ENCODE measurements around the gene CACNA2D2. TPM values are rescaled to one million over a fixed set of nuclear protein-coding genes. Genes with fewer than 3 reads are reported as not detected.

The CACNA2D2 gene
- total RNA-seq, 1 experiment from 2014 or later, result 0.59 TPM

GRCh38 chr3:50353245-50354004, 150.0 kb downstream of the CACNA2D2 start:
- H3K27ac ChIP-seq (ENCODE audit: low read length), result no peak overlapping the region
- TF ChIP-seq, protein P1, sequence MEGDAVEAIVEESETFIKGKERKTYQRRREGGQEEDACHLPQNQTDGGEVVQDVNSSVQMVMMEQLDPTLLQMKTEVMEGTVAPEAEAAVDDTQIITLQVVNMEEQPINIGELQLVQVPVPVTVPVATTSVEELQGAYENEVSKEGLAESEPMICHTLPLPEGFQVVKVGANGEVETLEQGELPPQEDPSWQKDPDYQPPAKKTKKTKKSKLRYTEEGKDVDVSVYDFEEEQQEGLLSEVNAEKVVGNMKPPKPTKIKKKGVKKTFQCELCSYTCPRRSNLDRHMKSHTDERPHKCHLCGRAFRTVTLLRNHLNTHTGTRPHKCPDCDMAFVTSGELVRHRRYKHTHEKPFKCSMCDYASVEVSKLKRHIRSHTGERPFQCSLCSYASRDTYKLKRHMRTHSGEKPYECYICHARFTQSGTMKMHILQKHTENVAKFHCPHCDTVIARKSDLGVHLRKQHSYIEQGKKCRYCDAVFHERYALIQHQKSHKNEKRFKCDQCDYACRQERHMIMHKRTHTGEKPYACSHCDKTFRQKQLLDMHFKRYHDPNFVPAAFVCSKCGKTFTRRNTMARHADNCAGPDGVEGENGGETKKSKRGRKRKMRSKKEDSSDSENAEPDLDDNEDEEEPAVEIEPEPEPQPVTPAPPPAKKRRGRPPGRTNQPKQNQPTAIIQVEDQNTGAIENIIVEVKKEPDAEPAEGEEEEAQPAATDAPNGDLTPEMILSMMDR (IDR thresholded peaks at IDR 0.05), result no peak
- TF ChIP-seq SIN3A (IDR thresholded peaks at IDR 0.05; ENCODE audit: borderline replicate concordance, insufficient read depth, low read depth, low read length), result no peak
- TF ChIP-seq, protein P2, sequence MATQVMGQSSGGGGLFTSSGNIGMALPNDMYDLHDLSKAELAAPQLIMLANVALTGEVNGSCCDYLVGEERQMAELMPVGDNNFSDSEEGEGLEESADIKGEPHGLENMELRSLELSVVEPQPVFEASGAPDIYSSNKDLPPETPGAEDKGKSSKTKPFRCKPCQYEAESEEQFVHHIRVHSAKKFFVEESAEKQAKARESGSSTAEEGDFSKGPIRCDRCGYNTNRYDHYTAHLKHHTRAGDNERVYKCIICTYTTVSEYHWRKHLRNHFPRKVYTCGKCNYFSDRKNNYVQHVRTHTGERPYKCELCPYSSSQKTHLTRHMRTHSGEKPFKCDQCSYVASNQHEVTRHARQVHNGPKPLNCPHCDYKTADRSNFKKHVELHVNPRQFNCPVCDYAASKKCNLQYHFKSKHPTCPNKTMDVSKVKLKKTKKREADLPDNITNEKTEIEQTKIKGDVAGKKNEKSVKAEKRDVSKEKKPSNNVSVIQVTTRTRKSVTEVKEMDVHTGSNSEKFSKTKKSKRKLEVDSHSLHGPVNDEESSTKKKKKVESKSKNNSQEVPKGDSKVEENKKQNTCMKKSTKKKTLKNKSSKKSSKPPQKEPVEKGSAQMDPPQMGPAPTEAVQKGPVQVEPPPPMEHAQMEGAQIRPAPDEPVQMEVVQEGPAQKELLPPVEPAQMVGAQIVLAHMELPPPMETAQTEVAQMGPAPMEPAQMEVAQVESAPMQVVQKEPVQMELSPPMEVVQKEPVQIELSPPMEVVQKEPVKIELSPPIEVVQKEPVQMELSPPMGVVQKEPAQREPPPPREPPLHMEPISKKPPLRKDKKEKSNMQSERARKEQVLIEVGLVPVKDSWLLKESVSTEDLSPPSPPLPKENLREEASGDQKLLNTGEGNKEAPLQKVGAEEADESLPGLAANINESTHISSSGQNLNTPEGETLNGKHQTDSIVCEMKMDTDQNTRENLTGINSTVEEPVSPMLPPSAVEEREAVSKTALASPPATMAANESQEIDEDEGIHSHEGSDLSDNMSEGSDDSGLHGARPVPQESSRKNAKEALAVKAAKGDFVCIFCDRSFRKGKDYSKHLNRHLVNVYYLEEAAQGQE (IDR thresholded peaks at IDR 0.05; ENCODE audit: insufficient read depth in 1 of 2, low read depth in 2 of 2, low read length in 1 of 2), result no peak
- TF ChIP-seq TCF7L2 (IDR thresholded peaks at IDR 0.05; ENCODE audit: low read depth, low read length), result no peak
- no peak for TF ChIP-seq POLR2AphosphoS5 (IDR thresholded peaks at IDR 0.05; ENCODE audit: low read depth, low read length)
- ChIA-PET CTCF (no interaction called here), POLR2A (interaction anchor here (0.5 kb wide), 1 partner anchor 8 kb away, joined by 4 read pairs; no protein-coding TSS in a partner anchor)
- in situ Hi-C loops (cut with HindIII; ENCODE audit: low pct_unique_long_range_greater_than_20kb, low sequenced_read_pairs), result no loop called here
- no peaks in the 10 kb centered on the region for H3K9me3 ChIP-seq (ENCODE audit: control insufficient read depth, insufficient read depth, low read depth, low read length)
- H3K36me3 ChIP-seq (ENCODE audit: control insufficient read depth, insufficient read depth, low read length), result peaks cover 2% of the 10 kb centered on the region; the same call in 1 of the 2 replicates
- DNase-seq (ENCODE audit: low read depth, low spot score) (no peak), ATAC-seq (no peak)
- no peaks in the 10 kb centered on the region for H3K27me3 ChIP-seq (ENCODE audit: control insufficient read depth, insufficient read depth, low read length)
- intact Hi-C loops (cut with micrococcal nuclease; ENCODE audit: unreplicated experiment), result no loop called here
- BruUV-seq (replicated peaks), result no TSS peak
- H3K4me3 ChIP-seq (ENCODE audit: low read depth in 2 of 2, low read length in 2 of 2), result no peak overlapping the region
- H3K4me1 ChIP-seq (ENCODE audit: control insufficient read depth, insufficient read depth, low read length), result peaks cover 21% of the 10 kb centered on the region

GRCh38 chr3:50352781-50353180, 150.7 kb downstream of the CACNA2D2 start:
- TSS peak; percentile 91 for BruUV-seq (replicated peaks)
- ATAC-seq (no peak), DNase-seq (ENCODE audit: low read depth, low spot score) (no peak)
- intact Hi-C loops (cut with micrococcal nuclease; ENCODE audit: unreplicated experiment), result no loop called here
- no peaks in the 10 kb centered on the region for H3K27me3 ChIP-seq (ENCODE audit: control insufficient read depth, insufficient read depth, low read length)
- ChIA-PET POLR2A (no interaction called here), CTCF (no interaction called here)
- no peak for TF ChIP-seq SIN3A (IDR thresholded peaks at IDR 0.05; ENCODE audit: borderline replicate concordance, insufficient read depth, low read depth, low read length)
- no peak for TF ChIP-seq POLR2AphosphoS5 (IDR thresholded peaks at IDR 0.05; ENCODE audit: low read depth, low read length)
- TF ChIP-seq, protein P1 (IDR thresholded peaks at IDR 0.05), result peak; percentile 65; the same call in 1 of the 2 replicates
- in situ Hi-C loops (cut with HindIII; ENCODE audit: low pct_unique_long_range_greater_than_20kb, low sequenced_read_pairs), result no loop called here
- no peaks in the 10 kb centered on the region for H3K9me3 ChIP-seq (ENCODE audit: control insufficient read depth, insufficient read depth, low read depth, low read length)
- no peak overlapping the region for H3K4me3 ChIP-seq (ENCODE audit: low read depth in 2 of 2, low read length in 2 of 2)
- H3K36me3 ChIP-seq (ENCODE audit: control insufficient read depth, insufficient read depth, low read length), result peaks cover 2% of the 10 kb centered on the region; the same call in 1 of the 2 replicates
- H3K27ac ChIP-seq (ENCODE audit: low read length), result no peak overlapping the region
- H3K4me1 ChIP-seq (ENCODE audit: control insufficient read depth, insufficient read depth, low read length), result peaks cover 20% of the 10 kb centered on the region
